ENCODE measurements around the gene MBNL1. TPM values are rescaled to one million over a fixed set of nuclear protein-coding genes. Genes with fewer than 3 reads are reported as not detected.

Gene MBNL1
- total RNA-seq, 2 experiments from 2014 or later = 163 to 174 TPM

- H3K9me3 ChIP-seq (ENCODE audit: low read length) = no peaks in the 10 kb centered on the region
- H3K4me1 ChIP-seq (ENCODE audit: insufficient read depth, low read length, poor library complexity, severe bottlenecking) = peaks cover 18% of the 10 kb centered on the region
- H3K36me3 ChIP-seq (ENCODE audit: insufficient read depth, low read length) = peaks cover 8% of the 10 kb centered on the region; the same call in 1 of the 2 replicates
- TF ChIP-seq CTCF (conservative IDR thresholded peaks at IDR 0.05; ENCODE audit: low read length) (no peak), EZH2phosphoT487 (IDR thresholded peaks at IDR 0.05; ENCODE audit: borderline replicate concordance, low read depth, low read length) (no peak)
- H3K9me2 ChIP-seq (ENCODE audit: insufficient read depth, low read length) = no peaks in the 10 kb centered on the region
- intact Hi-C loops (cut with micrococcal nuclease; ENCODE audit: unreplicated experiment) = no loop called here
- H3K4me2 ChIP-seq (ENCODE audit: low read length) = no peak overlapping the region
- H2AFZ ChIP-seq (ENCODE audit: low read length) = no peak overlapping the region
- POLR2A ChIA-PET = interaction anchor here (0.6 to 1.9 kb wide), 8 partner anchors 8 to 199 kb away, joined by 3 to 7 read pairs (median 3); no protein-coding TSS in a partner anchor
- peaks cover 42% of the 10 kb centered on the region for H4K20me1 ChIP-seq (ENCODE audit: insufficient read depth, low read length)
- peaks cover 98% of the 10 kb centered on the region for H3K79me2 ChIP-seq (ENCODE audit: insufficient read depth, low read depth, low read length)
- no peak for DNase-seq (ENCODE audit: low spot score)
- H3K27ac ChIP-seq (ENCODE audit: low read depth, low read length, poor library complexity, severe bottlenecking) = no peak overlapping the region
- BruUV-seq (replicated peaks) = no TSS peak
- CTCF ChIA-PET (ENCODE audit: unreplicated experiment) = no interaction called here
- H3K4me3 ChIP-seq (ENCODE audit: low read depth, low read length, poor library complexity, severe bottlenecking) = no peak overlapping the region
Measured at GRCh38 chr3:152402695-152403451, 134.1 kb downstream of the MBNL1 start.

- no peak for TF ChIP-seq EZH2phosphoT487 (IDR thresholded peaks at IDR 0.05; ENCODE audit: borderline replicate concordance, low read depth, low read length)
- no peak for TF ChIP-seq CTCF (conservative IDR thresholded peaks at IDR 0.05; ENCODE audit: low read length)
- peaks cover 98% of the 10 kb centered on the region for H3K79me2 ChIP-seq (ENCODE audit: insufficient read depth, low read depth, low read length)
- no peak overlapping the region for H3K4me3 ChIP-seq (ENCODE audit: low read depth, low read length, poor library complexity, severe bottlenecking)
- H3K36me3 ChIP-seq (ENCODE audit: insufficient read depth, low read length) = peaks cover 8% of the 10 kb centered on the region; the same call in 1 of the 2 replicates
- ChIA-PET POLR2A (interaction anchor here (0.6 to 1.2 kb wide), 4 partner anchors 9 to 156 kb away, joined by 3 to 5 read pairs (median 3); no protein-coding TSS in a partner anchor), CTCF (ENCODE audit: unreplicated experiment) (no interaction called here)
- H3K9me3 ChIP-seq (ENCODE audit: low read length) = no peaks in the 10 kb centered on the region
- no peak overlapping the region for H3K27ac ChIP-seq (ENCODE audit: low read depth, low read length, poor library complexity, severe bottlenecking)
- H3K4me2 ChIP-seq (ENCODE audit: low read length) = no peak overlapping the region
- intact Hi-C loops (cut with micrococcal nuclease; ENCODE audit: unreplicated experiment) = no loop called here
- peaks cover 48% of the 10 kb centered on the region for H4K20me1 ChIP-seq (ENCODE audit: insufficient read depth, low read length)
- H3K9me2 ChIP-seq (ENCODE audit: insufficient read depth, low read length) = no peaks in the 10 kb centered on the region
- no peak overlapping the region for H2AFZ ChIP-seq (ENCODE audit: low read length)
- no peak for DNase-seq (ENCODE audit: low spot score)
- H3K4me1 ChIP-seq (ENCODE audit: insufficient read depth, low read length, poor library complexity, severe bottlenecking) = peaks cover 11% of the 10 kb centered on the region
- no TSS peak for BruUV-seq (replicated peaks)
Measured at GRCh38 chr3:152403632-152404066, 134.9 kb downstream of the MBNL1 start.

GRCh38 chr3:152404976-152405375 lies 136.2 kb downstream of the MBNL1 start:
- no peak for TF ChIP-seq CTCF (conservative IDR thresholded peaks at IDR 0.05; ENCODE audit: low read length)
- TF ChIP-seq EZH2phosphoT487 (IDR thresholded peaks at IDR 0.05; ENCODE audit: borderline replicate concordance, low read depth, low read length) = no peak
- no TSS peak for BruUV-seq (replicated peaks)
- H3K9me2 ChIP-seq (ENCODE audit: insufficient read depth, low read length) = no peaks in the 10 kb centered on the region
- H3K36me3 ChIP-seq (ENCODE audit: insufficient read depth, low read length) = peaks cover 2% of the 10 kb centered on the region; the same call in 1 of the 2 replicates
- intact Hi-C loops (cut with micrococcal nuclease; ENCODE audit: unreplicated experiment) = no loop called here
- H2AFZ ChIP-seq (ENCODE audit: low read length) = no peak overlapping the region
- CTCF ChIA-PET (ENCODE audit: unreplicated experiment) = no interaction called here
- peaks cover 10% of the 10 kb centered on the region for H3K4me1 ChIP-seq (ENCODE audit: insufficient read depth, low read length, poor library complexity, severe bottlenecking)
- no peak for DNase-seq (ENCODE audit: low spot score)
- no peak overlapping the region for H3K4me2 ChIP-seq (ENCODE audit: low read length)
- H4K20me1 ChIP-seq (ENCODE audit: insufficient read depth, low read length) = peaks cover 48% of the 10 kb centered on the region
- POLR2A ChIA-PET = interaction anchor here (0.6 kb wide), 1 partner anchor 23 kb away, joined by 3 read pairs; no protein-coding TSS in a partner anchor
- no peak overlapping the region for H3K27ac ChIP-seq (ENCODE audit: low read depth, low read length, poor library complexity, severe bottlenecking)
- H3K4me3 ChIP-seq (ENCODE audit: low read depth, low read length, poor library complexity, severe bottlenecking) = no peak overlapping the region
- no peaks in the 10 kb centered on the region for H3K9me3 ChIP-seq (ENCODE audit: low read length)
- H3K79me2 ChIP-seq (ENCODE audit: insufficient read depth, low read depth, low read length) = peaks cover 98% of the 10 kb centered on the region
